ENCODE data around the gene CDH23. TPM values are rescaled to one million over a fixed set of nuclear protein-coding genes. Genes with fewer than 3 reads are reported as not detected.
"Not testable (repeated sequence)": the region's sequence is repeated elsewhere in the genome, so short reads cannot be mapped to it uniquely, and the experiment has no call there.

CDH23 gene
- polyA plus RNA-seq, 1 donor from 2014 or later: not detected

- Mint-ChIP-seq H3K4me3 (peak overlapping the region in 3 of 4 donors; percentile 2 to 28 (median 9)), H3K27me3 (no peaks in the 10 kb centered on the region), H3K36me3 (peaks cover 6% of the 10 kb centered on the region), H3K4me1 (peaks cover 56 to 74% (median 70%) of the 10 kb centered on the region in 3 donors), H3K27ac (peak overlapping the region in 2 of 3 donors; percentile 23 to 48), H3K9me3 (no peaks in the 10 kb centered on the region)
Observed at GRCh38 chr10:71845410-71846405, 449.0 kb downstream of the CDH23 start.

DNA sequence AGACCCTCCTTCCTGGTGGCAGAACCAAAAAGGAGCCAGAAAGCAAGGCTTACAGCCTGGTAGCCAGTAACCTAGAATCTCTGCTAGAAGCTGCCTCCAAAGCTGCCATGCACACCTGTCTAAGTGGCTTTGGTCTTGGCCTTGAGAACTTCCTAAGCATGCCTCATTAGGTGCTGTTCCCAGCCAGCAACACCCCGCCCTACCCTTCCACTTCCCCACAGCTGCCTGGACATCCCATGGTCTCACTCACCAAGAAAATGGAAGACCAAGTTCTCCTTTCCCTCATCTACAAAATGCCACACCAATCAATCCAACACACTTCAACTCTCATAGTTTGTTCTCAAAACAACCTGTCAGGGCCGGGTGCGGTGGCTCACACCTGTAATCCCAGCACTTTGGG lies 450.1 kb downstream of the CDH23 start:
- peaks cover 6% of the 10 kb centered on the region for H3K36me3 Mint-ChIP-seq
- H3K4me3 Mint-ChIP-seq: peak overlapping the region in 3 of 4 donors; percentile 49 to 69 (median 67)
- no peaks in the 10 kb centered on the region for H3K27me3 Mint-ChIP-seq
- H3K27ac Mint-ChIP-seq: no peak overlapping the region
- no peaks in the 10 kb centered on the region for H3K9me3 Mint-ChIP-seq
- peaks cover 60 to 79% (median 73%) of the 10 kb centered on the region in 3 donors for H3K4me1 Mint-ChIP-seq

GRCh38 chr10:71847418-71847817 lies 450.7 kb downstream of the CDH23 start:
- peaks cover 62 to 79% (median 75%) of the 10 kb centered on the region in 3 donors for H3K4me1 Mint-ChIP-seq
- H3K4me3 Mint-ChIP-seq: peak overlapping the region in 1 of 4 donors; percentile 43
- no peaks in the 10 kb centered on the region for H3K27me3 Mint-ChIP-seq
- H3K27ac Mint-ChIP-seq: peak overlapping the region in 1 of 3 donors; percentile 2
- peaks cover 6% of the 10 kb centered on the region for H3K36me3 Mint-ChIP-seq
- H3K9me3 Mint-ChIP-seq: no peaks in the 10 kb centered on the region

GRCh38 chr10:71848325-71849275 lies 451.9 kb downstream of the CDH23 start:
- peak overlapping the region in 2 of 3 donors; percentile 2 to 7 for H3K27ac Mint-ChIP-seq

DNA sequence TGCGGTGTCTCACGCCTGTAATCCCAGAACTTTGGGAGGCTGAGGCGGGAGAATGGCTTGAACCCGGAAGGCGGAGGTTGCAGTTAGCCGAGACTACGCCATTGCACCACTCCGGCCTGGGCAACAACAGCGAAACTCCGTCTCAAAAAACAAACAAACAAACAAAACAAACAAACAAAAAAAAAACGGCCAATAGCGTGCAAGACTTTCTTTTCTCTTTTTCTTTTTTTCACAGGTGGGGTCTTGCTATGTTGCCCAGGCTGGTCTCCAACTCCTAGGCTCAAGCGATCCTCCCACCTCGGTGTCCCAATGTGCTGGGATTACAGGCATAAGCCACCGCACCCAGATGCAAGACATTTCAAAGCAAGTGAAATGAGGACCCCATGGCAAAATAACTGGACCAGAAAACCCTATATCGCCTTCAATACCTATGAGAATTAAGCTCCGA lies 452.8 kb downstream of the CDH23 start:
- H3K9me3 Mint-ChIP-seq: no peaks in the 10 kb centered on the region
- no peaks in the 10 kb centered on the region for H3K27me3 Mint-ChIP-seq
- peak overlapping the region in 1 of 3 donors; percentile 85 for H3K27ac Mint-ChIP-seq
- peaks cover 50 to 64% (median 62%) of the 10 kb centered on the region in 3 donors for H3K4me1 Mint-ChIP-seq
- peaks cover 6% of the 10 kb centered on the region for H3K36me3 Mint-ChIP-seq
- H3K4me3 Mint-ChIP-seq: peak overlapping the region; percentile 67 to 99 (median 94)

More at GRCh38 chr10:71848325-71849275, 451.9 kb downstream of the CDH23 start:
- Mint-ChIP-seq H3K9me3 (no peaks in the 10 kb centered on the region), H3K36me3 (peaks cover 6% of the 10 kb centered on the region), H3K27me3 (no peaks in the 10 kb centered on the region), H3K4me1 (peaks cover 55 to 70% (median 67%) of the 10 kb centered on the region in 3 donors), H3K4me3 (peak overlapping the region in 3 of 4 donors; percentile 43 to 58 (median 43))

DNA sequence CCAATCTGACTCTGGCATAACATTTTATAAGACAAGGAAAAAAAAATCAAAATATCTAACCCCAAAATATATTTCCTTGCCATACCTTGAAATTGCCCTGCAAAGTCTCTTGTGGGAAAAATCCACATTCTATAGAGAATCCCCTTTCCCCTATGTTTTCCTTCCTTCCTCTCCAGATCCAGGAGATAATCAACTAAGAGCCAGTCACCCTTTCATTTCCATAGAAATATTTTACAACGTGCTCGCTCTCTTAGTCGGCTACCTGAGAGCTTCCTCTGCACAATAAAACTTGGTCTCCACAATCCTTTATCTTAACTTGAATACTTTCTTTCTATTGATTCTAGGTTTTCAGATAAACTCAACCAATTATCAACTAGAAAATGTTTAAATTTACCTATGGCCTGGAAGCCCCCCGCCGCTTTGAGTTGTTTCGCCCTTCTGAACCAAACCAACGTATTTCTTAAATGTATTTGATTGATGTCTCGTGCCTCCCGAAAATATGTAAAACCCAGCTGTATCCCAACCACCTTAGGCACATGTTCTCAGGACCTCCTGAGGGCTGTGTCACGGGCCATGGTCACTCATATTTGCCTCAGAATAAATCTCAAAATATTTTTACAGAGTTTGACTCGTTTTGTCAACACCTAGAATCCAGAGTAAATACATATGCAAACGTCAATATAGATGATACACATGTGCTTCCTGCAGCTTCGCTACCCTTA lies 453.5 kb downstream of the CDH23 start:
- Mint-ChIP-seq H3K9me3 (no peaks in the 10 kb centered on the region), H3K27me3 (no peaks in the 10 kb centered on the region), H3K36me3 (peaks cover 6% of the 10 kb centered on the region)

GRCh38 chr10:71850743-71851464 lies 454.2 kb downstream of the CDH23 start, which contains the start of gene PSAP:
Gene PSAP (minus strand): TSS chr10:71851251. CDS start chr10:71851221, 30 bp downstream.
- no peaks in the 10 kb centered on the region for H3K27me3 Mint-ChIP-seq
- H3K4me1 Mint-ChIP-seq: peaks cover 44 to 53% (median 50%) of the 10 kb centered on the region in 3 donors
- H3K4me3 Mint-ChIP-seq: peak within 1 kb of the TSS; percentile 93 to 99 (median 96)

More for the DNA sequence above, 453.5 kb downstream of the CDH23 start:
- H3K4me3 Mint-ChIP-seq: peak overlapping the region; percentile 93 to 99 (median 96)
- peaks cover 45 to 58% (median 57%) of the 10 kb centered on the region in 3 donors for H3K4me1 Mint-ChIP-seq
- H3K27ac Mint-ChIP-seq: peak overlapping the region; percentile 83 to 93 (median 85)

GRCh38 chr10:71851465-71852095 lies 454.9 kb downstream of the CDH23 start:
- not testable (repeated sequence) for H3K36me3 Mint-ChIP-seq, H3K9me3 Mint-ChIP-seq, H3K27me3 Mint-ChIP-seq
- Mint-ChIP-seq H3K4me3 (peak overlapping the region; percentile 93 to 99 (median 96)), H3K27ac (peak overlapping the region; percentile 83 to 93 (median 85)), H3K4me1 (peaks cover 44 to 51% (median 48%) of the 10 kb centered on the region in 3 donors)

More at GRCh38 chr10:71850743-71851464, 454.2 kb downstream of the CDH23 start, which contains the start of gene PSAP:
- no peaks in the 10 kb centered on the region for H3K9me3 Mint-ChIP-seq
- H3K27ac Mint-ChIP-seq: peak within 1 kb of the TSS; percentile 83 to 93 (median 85)
- peaks cover 6% of the 10 kb centered on the region for H3K36me3 Mint-ChIP-seq

DNA sequence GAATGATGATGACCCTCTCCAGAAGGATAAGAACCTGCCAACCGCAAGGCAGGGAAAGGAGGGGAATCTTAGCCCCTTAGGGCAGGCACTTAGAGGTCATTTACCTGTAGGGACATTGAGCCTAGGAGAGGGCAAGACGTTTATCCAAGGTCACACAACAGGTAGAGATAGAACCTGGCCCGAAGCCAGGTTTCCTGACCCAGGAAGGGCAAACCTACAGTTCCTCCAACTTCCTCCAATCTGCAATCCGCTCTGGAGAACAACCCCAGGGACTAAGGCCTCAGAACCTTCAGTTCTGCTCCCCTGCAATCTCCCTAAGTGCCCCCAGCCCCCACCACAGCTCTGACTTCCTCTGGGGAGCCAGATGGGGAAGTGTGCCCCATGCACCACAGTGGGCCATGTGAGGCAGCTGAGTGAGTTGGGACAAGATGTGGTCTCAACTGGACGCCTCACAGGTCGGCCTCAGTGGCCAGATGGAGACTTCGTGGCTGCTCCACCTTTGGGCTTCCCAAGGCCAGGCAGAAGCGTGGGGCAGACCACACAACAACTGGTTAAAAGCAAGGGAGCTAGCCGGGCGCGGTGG lies 455.7 kb downstream of the CDH23 start:
- Mint-ChIP-seq H3K4me3 (peak overlapping the region; percentile 8 to 95 (median 72)), H3K27me3 (no peaks in the 10 kb centered on the region), H3K9me3 (no peaks in the 10 kb centered on the region), H3K4me1 (peaks cover 39 to 44% (median 40%) of the 10 kb centered on the region in 3 donors), H3K36me3 (peaks cover 3% of the 10 kb centered on the region), H3K27ac (peak overlapping the region in 2 of 3 donors; percentile 57 to 83)

DNA sequence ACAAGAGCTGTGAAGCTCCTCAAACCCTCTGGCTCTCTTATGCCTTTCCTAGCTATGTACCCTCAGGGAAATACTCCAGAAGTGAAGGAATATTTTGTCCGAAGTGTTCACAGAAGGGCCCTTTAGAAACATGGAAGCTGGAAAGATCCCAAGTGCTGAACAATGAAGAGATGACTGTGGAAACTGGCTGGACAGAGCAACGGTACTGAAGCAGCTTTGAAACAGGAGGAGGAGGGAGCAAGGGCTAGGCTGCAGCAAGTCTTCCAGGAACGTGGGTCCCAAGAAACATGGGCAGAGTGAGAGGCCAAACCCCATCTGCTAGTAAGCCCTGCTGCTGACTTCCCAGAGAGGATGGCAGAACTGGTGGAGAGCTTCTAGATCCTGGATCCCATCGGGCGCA lies 457.3 kb downstream of the CDH23 start:
- no peaks in the 10 kb centered on the region for H3K9me3 Mint-ChIP-seq
- peak overlapping the region in 1 of 3 donors; percentile 16 for H3K27ac Mint-ChIP-seq
- no peak overlapping the region for H3K4me3 Mint-ChIP-seq
- peaks cover 26 to 32% (median 29%) of the 10 kb centered on the region in 3 donors for H3K4me1 Mint-ChIP-seq
- no peaks in the 10 kb centered on the region for H3K27me3 Mint-ChIP-seq
- H3K36me3 Mint-ChIP-seq: no peaks in the 10 kb centered on the region

DNA sequence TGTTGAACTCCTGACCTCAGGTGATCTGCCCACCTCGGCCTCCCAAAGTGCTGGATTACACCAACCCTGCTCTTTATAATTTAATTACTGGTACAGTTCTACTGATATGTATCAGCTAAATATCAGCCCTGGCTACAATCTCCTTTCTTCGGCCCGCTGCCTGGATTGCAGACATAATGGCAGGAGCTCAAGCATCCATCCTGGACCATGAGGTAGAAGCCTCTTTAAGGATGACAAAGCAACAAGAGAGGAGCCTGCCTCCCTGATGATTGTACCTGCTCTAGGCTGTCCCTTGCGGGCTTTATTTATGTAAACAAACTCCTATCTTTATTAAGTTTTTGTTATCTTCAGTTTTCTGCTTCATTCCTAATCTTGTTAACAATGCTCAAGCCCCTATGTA lies 459.9 kb downstream of the CDH23 start:
- peaks cover 20 to 28% (median 24%) of the 10 kb centered on the region in 3 donors for H3K4me1 Mint-ChIP-seq
- no peak overlapping the region for H3K27ac Mint-ChIP-seq
- H3K27me3 Mint-ChIP-seq: no peaks in the 10 kb centered on the region
- peak overlapping the region in 1 of 4 donors; percentile 50 for H3K4me3 Mint-ChIP-seq
- peaks cover 2% of the 10 kb centered on the region for H3K36me3 Mint-ChIP-seq
- H3K9me3 Mint-ChIP-seq: no peaks in the 10 kb centered on the region
